GM20431 (cell line): ENCODE measurements around the gene GALR3.

ENCODE experiments used
- in situ Hi-C: fragments of 300-500 bp; cut with MseI, MboI; formaldehyde crosslinking; loops from one replicate; pipeline ENCODE4 v1.15.0; 2020; ENCODE audit warnings: low sequenced_read_pairs; ENCODE audit not compliant: unreplicated experiment

Gene GALR3

DNA sequence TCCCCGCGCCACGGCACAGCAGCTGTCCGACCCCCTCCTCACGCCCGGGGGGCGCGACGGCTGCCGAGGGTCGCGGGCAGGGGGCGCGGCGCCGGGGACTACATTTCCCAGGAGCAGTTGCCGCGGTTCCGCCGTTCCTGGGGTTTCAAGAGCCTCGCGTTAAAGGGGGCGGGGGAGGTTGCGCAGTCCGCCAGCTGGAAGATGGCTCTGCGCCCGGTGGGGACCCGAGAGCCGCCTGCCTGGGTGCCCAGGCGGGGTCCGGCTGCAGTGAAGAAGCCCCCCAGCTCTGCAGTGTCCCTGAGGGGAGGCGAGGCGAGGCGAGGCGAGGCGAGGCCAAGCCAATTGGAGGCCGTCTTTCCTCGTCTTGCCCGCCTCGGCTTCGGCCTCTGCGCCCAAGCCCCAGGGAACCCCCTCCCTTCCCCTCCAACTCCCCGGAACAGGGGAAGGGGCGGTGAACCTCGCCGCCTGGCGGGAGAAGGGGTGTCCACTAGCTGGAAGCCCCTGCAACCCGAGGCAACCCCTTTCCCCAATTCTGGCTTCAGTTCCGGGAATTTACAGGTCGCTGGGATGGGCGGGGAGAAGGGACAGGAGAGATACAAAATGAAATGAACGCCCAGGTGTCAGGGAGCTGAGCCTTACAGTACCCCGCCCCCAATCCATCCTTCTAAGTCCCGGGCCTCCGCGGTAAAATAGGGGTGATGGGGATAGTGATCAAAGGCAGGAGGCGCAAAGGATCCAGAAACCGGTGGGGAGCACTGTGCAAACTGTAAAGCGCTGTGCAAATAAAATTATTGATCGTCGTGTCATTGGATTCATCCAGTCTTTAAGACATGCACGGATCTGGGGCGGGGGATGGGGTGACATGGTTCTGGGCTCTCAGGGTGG is 20.6 kb upstream of the GALR3 start:
- in situ Hi-C loops, result no loop called here

DNA sequence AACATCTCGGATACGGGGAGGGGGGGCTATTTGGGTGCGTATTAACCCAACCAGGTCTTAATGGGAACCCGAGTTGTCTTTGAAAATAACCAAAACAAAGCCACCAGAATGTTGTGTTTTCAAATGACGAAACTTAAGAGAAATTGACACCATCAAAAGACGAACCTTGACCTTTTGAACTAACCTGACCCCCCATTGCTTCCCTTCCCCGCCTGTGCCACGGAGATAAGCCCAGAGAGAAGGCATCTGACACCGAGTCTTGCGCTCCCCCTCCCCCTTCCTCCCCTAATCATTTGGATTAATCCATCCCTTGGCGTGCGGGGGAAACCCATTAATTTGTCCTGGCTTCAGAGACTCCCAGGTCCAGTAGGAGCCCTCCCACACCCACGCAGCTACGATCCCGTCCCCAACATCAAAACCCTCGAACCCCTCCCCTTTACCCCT is 20.0 kb upstream of the GALR3 start:
- in situ Hi-C loops, result no loop called here

DNA sequence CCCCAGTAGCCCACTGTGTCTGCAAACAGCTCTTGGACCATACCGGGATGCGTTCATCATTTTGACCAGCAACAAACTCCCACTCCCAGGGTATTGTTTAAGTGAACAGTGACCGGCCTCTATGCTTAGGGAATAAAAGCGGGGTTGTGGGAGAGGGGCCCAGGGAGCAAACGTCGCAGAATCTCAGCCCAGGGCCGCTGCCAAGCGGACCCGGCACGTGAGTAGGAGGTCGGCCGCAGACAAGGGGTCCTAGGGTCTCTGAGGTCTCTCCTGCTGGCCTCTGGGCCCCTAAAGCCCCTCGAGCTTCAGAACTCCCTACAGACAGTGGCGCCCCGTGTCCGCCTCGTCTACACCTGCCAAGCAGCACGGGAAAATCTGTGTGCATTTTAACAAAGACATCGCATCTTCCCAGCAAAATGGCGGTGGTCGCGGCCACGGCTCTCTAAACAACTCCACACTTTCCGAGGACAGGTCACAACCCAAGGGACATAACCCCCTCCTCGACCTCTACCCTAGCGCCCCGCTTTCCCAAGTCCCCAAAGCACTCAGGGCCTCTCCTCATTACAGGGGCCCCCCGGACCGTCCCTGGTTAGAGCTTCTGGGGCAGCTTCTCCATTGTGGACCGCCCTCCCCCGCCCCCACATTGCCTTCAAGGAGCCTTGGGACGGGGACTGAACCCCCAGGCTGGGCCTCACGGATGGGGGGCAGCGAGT is 19.4 kb upstream of the GALR3 start:
- in situ Hi-C loops, result no loop called here

DNA sequence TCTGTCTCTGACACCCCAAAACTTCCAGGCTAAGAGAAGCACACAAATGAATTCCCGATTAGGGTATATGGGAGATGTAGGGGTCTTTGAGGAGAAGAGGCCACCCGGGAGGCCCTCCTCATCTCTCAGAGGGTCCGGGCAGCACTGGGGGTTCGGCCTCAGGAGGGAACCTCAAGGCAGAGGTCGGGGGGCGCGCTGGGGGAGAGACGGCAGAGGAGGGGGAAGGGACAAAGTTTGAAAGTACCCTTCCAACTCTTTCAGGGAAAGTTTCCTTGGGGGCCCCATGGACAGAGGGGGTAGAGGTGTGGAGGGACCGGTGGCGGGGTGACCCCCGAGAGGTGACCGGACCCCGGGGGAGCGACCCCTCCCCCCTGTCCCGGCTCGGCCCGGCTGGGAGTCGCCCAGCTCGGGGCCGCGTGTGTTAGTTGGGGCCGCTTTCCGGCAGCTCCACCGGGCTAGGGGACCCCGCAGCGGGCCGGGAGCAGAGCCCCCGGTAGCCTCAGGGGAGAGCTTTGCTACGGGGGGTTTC is 18.8 kb upstream of the GALR3 start:
- in situ Hi-C loops, result no loop called here

DNA sequence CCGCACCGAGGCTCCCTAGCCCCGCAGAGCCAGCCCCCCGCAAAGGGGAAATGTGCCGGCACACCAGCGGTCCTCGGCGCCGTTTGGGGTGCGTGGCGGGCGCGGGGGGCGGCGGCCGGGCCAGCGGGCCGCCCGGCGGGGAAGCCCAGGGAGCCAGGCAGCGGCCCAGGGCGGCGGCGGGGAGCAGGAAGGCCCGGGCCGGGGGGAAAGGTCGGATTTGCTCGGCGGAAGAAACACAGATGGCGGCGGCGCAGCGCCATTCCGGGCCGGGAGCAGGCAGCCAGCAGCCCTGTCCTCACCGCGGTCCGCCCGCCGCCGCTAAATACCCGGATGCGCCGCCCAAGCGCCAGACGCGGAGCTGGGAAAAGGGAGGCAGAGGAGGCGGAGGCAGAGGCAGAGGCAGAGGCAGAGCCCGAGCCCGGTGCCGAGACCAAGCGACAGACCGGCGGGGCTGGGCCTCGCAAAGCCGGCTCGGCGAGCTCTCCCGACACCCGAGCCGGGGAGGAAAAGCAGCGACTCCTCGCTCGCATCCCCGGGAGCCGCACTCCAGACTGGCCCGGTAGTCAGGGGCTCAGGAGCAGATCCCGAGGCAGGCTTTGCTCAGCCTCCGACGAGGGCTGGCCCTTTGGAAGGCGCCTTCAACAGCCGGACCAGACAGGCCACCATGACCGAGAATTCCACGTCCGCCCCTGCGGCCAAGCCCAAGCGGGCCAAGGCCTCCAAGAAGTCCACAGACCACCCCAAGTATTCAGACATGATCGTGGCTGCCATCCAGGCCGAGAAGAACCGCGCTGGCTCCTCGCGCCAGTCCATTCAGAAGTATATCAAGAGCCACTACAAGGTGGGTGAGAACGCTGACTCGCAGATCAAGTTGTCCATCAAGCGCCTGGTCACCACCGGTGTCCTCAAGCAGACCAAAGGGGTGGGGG is 18.0 kb upstream of the GALR3 start:
- in situ Hi-C loops, result no loop called here

DNA sequence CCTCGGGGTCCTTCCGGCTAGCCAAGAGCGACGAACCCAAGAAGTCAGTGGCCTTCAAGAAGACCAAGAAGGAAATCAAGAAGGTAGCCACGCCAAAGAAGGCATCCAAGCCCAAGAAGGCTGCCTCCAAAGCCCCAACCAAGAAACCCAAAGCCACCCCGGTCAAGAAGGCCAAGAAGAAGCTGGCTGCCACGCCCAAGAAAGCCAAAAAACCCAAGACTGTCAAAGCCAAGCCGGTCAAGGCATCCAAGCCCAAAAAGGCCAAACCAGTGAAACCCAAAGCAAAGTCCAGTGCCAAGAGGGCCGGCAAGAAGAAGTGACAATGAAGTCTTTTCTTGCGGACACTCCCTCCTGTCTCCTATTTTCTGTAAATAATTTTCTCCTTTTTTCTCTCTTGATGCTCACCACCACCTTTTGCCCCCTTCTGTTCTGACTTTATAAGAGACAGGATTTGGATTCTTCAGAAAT is 17.3 kb upstream of the GALR3 start:
- in situ Hi-C loops, result no loop called here

DNA sequence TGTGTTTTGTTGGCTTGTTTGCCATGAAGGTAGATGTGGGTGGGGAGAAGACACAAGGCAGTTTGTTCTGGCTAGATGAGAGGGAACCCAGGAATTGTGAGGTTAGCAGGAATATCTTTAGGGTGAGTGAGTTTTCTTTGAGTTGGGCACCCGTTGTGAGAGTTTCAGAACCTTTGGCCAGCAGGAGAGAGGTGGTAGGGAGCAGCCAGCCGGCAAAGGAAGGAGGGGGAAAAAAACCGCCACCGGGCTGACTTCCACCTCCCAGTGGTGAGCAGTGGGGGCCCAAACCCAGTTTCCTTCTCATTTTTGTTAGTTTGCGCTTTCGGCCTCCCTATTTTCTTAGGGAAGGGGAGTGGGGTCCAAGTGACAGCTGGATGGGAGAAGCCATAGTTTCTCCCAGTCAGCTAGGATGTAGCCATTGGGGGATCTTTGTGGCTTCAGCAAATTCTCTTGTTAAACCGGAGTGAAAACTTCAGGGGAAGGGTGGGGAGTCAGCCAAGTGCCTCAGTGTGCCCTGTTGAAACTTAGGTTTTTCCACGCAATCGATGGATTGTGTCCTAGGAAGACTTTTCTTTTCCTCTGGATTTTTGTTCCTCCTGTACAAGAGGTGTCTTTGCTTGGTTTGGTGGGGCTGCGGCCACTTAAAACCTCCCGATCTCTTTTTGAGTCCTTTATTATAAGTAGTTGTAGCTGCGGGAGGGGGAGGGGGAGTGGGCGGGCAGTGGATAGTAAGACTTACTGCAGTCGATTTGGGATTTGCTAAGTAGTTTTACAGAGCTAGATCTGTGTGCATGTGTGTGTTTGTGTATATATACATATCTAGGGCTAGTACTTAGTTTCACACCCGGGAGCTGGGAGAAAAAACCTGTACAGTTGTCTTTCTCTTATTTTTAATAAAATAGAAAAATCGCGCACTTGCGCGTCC is 16.5 kb upstream of the GALR3 start:
- in situ Hi-C loops, result no loop called here

DNA sequence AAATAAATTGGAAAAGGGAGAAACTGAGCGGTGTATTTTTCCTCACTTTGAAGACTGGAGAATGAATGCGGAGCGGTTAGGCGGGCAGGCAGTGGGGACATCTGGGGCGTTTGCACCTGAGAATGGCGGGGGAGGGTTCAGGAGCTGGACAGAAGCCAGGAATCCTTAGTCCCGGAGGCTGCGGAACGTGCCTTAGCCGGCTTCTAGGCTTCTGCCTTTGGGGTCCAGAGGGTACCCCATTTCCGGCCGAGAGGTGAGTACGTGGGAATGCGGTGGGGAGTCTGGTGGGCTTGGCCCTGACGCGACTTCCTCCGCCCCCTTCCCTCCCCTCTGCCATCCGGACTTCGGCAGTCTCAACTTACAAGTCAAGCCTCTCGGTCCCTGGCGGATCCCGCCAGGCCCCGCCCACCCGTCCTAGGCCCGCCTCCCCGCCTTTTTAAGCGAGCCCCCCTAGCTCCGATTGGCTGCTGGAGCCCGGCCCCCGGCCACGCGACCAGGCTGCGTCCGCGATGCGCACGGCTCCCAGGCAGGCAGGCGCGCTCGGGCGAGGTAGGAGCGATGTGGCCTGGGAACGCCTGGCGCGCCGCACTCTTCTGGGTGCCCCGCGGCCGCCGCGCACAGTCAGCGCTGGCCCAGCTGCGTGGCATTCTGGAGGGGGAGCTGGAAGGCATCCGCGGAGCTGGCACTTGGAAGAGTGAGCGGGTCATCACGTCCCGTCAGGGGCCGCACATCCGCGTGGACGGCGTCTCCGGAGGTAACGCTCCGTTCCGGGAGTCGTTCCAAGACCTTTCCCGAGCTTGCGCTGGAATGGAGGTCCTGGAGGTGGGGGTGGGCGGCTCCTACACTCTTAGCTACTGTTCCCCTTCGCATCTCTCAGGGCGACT is 15.5 kb upstream of the GALR3 start, which contains the start of gene GCAT:
Gene GCAT (plus strand): TSS at position 525 of the 884 bp plus-strand sequence. CDS start 34 bp downstream, at position 559.
- in situ Hi-C loops, result no loop called here

DNA sequence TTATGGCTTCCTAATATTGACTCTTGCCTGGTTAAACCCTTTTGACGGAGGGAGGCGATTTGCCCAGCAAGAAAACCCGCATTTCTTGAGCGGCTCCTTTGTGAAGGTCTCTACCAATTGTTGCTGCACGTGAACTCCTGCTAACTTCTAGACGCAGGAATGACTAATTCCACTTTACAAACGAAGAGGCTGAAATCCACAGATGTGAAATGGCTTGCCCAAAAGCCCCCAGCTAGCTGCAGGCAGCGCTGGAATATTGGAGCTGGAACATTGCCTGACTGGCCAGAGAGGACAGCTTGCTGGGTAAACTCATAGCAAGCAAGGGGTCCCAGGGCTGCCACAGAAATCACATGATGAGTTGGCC is 14.9 kb upstream of the GALR3 start:
- in situ Hi-C loops, result no loop called here

DNA sequence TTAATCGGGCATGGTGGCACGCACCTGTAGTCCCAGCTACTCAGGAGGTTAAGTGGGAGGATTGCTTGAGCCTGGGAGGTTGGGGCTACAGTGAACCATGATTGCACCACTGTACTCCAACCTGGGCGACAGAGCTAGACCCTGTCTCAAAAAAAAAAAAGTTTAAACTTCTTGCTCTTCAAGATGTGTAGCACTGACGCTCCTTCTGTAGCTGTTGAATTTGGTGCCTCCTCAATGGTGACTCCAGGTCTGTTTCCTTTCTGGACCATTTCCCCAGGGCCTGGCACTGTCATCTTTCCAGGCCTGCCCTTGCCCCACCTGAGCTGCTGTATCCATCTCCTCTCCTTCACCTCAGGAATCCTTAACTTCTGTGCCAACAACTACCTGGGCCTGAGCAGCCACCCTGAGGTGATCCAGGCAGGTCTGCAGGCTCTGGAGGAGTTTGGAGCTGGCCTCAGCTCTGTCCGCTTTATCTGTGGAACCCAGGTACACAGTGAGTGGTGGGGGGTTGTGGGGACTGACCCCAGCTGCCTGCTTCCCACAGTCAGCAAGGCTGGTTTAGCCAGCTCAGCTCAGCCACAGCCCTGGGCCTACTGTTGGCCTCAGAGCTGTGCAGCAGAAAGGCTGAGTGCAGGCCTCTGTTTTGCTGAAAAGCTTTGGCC is 13.4 kb upstream of the GALR3 start:
- in situ Hi-C loops, result no loop called here

DNA sequence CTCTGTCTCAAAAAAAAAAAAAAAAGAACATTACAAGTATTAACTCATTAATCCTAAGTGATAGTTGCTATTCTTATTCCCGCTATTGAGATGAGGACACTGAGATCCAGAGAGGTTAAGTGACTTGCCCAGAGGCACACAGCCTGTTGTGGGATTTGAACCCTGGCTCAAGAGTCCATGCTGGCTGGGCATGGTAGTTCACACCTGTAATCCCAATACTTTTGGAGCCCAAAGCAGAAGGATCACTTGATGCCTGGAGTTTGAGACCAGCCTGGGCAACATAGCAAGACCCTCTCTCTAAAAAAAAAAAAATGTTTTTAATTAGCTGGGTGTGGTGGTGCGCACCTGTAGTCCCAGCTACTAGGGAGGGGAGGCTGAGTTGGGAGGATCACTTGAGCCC is 11.3 kb upstream of the GALR3 start:
- in situ Hi-C loops, result no loop called here

DNA sequence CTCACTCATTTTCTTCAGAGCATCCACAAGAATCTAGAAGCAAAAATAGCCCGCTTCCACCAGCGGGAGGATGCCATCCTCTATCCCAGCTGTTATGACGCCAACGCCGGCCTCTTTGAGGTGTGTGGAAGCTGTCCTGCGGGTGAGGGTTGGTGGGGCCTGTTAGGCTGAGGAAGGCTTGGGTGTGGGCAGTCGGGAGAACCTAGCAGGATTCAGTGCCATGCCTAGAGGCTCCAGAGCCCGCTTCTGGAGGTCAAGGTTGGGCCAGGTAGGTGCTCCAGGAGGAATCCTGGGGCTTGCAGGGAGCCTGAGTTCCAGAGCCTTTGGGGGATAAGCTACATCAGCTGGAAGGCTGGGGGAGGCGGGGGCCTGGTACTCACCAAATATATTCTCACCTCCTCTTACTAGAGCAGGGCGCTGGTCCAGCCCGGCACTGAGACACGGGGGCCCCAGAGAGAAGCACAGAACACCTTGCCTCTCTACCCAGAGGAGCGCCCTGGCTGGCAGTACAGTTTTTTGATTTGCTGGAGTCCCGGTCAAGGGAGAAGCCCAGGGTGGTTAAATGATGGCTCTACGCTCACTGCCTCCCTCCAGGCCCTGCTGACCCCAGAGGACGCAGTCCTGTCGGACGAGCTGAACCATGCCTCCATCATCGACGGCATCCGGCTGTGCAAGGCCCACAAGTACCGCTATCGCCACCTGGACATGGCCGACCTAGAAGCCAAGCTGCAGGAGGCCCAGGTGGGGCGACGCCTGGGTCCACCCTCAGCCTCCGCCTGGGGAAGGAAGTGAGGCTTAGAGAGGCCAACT is 10.1 kb upstream of the GALR3 start:
- in situ Hi-C loops, result no loop called here

DNA sequence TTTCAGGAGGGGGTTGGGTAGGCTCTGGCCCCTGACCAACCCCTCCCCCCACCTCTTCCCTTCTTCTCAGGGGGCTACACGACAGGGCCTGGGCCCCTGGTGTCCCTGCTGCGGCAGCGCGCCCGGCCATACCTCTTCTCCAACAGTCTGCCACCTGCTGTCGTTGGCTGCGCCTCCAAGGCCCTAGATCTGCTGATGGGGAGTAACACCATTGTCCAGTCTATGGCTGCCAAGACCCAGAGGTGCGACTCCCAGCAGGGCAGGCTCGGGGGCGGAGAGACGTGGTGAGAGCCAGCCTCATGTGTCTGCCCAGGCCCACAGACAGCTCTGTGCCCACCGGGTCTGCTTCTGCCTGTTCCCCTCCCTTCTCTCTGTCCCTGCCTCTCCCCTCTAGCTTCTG is 7.6 kb upstream of the GALR3 start:
- in situ Hi-C loops, result no loop called here

DNA sequence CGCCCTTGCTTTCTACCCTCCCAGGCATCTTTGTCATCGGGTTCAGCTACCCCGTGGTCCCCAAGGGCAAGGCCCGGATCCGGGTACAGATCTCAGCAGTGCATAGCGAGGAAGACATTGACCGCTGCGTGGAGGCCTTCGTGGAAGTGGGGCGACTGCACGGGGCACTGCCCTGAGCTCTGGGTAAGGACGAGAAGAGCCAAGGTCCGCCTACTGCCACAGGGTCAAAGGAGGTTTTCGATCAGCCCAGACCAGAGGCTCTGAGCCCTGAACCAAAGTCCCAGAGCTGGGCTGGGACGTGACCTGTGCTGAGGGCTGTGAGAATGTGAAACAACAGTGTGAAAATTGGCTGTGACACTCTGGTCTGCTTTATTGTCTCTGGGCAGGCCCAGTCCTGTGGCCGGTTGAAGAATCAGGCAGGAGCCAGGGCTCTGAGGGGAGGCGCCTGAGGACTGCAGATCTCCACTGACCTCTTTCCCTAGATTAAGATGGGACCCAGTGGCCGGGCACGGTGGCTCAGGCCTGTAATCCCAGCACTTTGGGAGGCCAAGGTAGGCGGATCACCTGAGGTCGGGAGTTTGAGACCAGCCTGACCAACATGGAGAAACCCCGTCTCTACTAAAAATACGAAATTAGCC is 6.5 kb upstream of the GALR3 start:
- in situ Hi-C loops, result no loop called here

DNA sequence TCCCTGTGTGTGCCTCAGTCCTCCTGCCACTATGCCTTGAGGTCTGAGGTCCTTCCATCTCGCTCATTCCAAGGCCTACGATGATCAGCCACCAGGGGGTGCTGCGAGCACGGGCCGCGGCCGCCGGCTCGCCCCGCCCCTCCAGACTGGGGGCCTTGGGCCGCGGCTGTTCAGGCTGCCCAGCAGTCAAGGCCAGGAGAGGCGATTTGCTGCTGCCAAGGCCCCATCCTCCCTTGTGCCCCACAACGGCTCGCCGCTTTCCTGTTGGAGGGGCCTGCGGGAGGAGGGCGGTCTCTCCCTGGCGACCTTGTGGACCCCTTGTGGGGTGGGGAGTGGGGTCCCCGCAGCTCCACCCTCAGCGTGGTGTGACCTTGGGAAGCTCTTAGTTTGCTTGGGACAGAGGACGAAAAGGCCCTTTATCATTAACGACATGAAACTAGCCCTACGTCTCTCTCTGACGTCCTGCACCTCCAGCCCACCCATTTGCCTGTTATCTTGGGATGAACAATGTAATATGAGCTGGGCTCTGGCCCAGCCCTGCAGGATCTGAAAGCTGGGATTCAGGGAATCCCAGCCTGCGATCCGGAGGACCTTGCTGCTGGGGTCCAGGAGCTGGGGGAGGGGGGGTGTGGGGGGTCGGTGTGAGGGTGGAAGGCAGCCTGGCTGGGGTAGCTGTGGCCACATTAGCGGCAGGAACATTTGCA is 5.3 kb upstream of the GALR3 start:
- in situ Hi-C loops, result no loop called here
